Urinary bladder (tissue), 4 donors: ENCODE results near the gene KDSR. TPM values are rescaled to one million over a fixed set of nuclear protein-coding genes. Genes with fewer than 3 reads are reported as not detected.

Experiments
- DNase-seq: peaks from one replicate; pipeline ENCODE4 v3.0.0-alpha.2; 2015; ENCODE audit errors: extremely low spot score
- H3K27ac ChIP-seq: one replicate; pipeline ENCODE4 v1.5.1; 2013; ENCODE audit warnings: low read depth, mild to moderate bottlenecking, moderate library complexity
- H3K36me3 ChIP-seq: one replicate; pipeline ENCODE4 v1.6.1; 2013; ENCODE audit warnings: mild to moderate bottlenecking, moderate library complexity; ENCODE audit not compliant: insufficient read depth
- H3K4me1 ChIP-seq: one replicate; pipeline ENCODE4 v1.6.1; 2013; ENCODE audit warnings: mild to moderate bottlenecking, moderate library complexity; ENCODE audit not compliant: insufficient read depth
- H3K4me3 ChIP-seq: one replicate; pipeline ENCODE4 v1.5.1; 2013; ENCODE audit warnings: low read depth, low read length
- WGBS: extraction: QIAGEN DNeasy Blood & Tissue Kit; methylation state at CpG from one replicate; pipeline ENCODE4 v1.1.7; 2013; 5-methylcytosine and 5-hydroxymethylcytosine counted together
- polyA plus RNA-seq: library from polyadenylated mRNA; stranded (reverse); fragments of 200-250 nt; gene quantifications from one replicate; pipeline ENCODE4 v1.2.3, GENCODE V29; 2013
- total RNA-seq: library from RNA; depleted of rRNA; stranded (reverse); fragments of >200 nt; gene quantifications from one replicate; pipeline ENCODE4 v1.2.3, GENCODE V29; 2014
- donor health status: healthy with polysubstance abuse.
- donor health status: healthy.

The KDSR gene
- total and polyA plus RNA-seq, 2 donors, result 35.8 to 47.7 TPM

DNA sequence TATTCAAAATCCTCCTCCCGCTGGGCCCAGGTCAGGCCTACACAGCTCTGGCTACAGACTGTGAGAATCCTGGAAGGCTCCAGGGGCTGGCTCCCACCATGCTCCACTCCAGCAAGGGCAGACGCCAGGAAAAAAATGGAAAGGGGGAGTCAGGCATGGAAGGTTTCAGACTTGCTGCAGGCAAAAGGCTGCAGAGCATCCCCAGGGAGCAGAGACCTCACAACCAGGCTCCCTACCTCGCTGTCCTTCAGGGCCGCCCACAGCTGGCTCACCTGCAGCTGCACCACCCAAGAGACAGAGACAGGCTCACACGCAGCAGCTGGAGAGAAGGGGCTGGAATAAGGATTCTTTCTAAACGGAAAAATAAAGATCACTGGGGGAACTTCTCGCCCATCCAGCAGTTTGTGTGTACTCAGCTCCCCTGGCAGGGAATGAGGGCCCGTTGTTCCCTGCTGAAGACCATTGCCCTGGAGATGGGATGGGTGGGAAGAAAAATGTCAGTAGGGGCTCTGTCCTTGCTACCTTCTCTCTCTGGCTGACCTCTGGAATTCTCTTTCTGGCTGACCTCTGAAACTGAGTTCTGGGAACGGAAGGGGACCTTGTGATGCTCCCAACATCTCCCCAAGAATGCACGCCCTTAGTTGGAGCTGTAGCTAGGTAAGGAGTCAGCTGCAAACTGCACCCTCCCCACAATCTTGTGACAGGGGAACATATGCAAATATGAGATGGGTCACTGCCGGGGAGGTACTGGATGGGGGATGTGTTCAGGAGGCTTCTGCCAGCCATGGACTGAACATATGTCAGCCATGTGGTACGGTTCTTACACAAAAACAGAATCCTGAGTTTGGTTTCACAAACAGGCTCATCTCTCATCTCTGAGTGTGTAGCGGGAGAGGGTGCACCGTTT lies 81.9 kb downstream of the KDSR start:
- H3K27ac ChIP-seq, result no peak overlapping the region
- H3K36me3 ChIP-seq, result no peaks in the 10 kb centered on the region
- DNase-seq, result no peak
- H3K4me1 ChIP-seq, result no peaks in the 10 kb centered on the region
- 79% methylated on average over 14 of the region's 14 CpGs for WGBS
- H3K4me3 ChIP-seq, result no peak overlapping the region

DNA sequence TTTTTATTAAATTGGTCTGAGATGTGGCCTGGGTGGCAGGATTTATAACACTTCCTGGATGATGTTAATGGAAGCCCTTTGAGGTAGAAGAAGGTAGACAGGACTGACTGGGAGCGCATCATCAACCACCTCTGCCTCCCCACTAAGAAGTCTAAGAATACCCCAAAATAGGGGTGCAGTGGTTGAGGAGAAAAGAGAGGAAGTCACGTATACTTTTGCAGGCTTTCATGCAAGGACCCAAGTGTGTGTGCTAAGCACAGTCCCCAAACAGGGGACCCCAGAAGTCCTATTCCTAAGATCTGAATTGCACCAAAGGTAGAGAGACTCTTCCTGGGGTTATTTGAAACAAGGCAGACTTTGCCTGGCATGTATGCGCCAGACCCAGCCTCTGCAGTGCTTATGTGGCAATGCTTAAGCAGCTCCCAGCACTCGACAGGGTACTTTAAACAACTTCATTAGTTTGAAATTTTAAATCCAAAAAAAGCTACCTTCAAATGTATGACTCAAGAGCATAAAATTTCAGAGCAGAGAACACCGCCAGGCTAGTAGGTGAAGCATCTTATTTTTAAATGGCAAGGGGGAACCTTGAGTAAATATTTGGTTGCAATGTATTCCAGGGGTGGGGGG lies 82.7 kb downstream of the KDSR start:
- no peak for DNase-seq
- H3K4me1 ChIP-seq, result no peaks in the 10 kb centered on the region
- H3K4me3 ChIP-seq, result no peak overlapping the region
- no peak overlapping the region for H3K27ac ChIP-seq
- 89% methylated on average over 5 of the region's 5 CpGs for WGBS
- H3K36me3 ChIP-seq, result no peaks in the 10 kb centered on the region

- Histone ChIP-seq H3K4me1 (no peaks in the 10 kb centered on the region), H3K27ac (no peak overlapping the region), H3K4me3 (no peak overlapping the region), H3K36me3 (no peaks in the 10 kb centered on the region)
- no peak for DNase-seq
- 81% methylated on average over 16 of the region's 16 CpGs for WGBS
These were observed 83.5 kb downstream of the KDSR start for GRCh38 chr18:63283305-63284094.

GRCh38 chr18:63282793-63283192 lies 84.2 kb downstream of the KDSR start:
- DNase-seq, result no peak
- H3K4me1 ChIP-seq, result no peaks in the 10 kb centered on the region
- H3K27ac ChIP-seq, result no peak overlapping the region
- H3K36me3 ChIP-seq, result no peaks in the 10 kb centered on the region
- no peak overlapping the region for H3K4me3 ChIP-seq

Other genes with a start within 250 kb of the KDSR start
- gene BCL2, start 47.4 kb downstream of the KDSR start, total RNA-seq, result 53.9 TPM
- 6.3 TPM for gene BCL2, start 47.4 kb downstream of the KDSR start, polyA plus RNA-seq
- 67.8 TPM for gene VPS4B, start 55.3 kb upstream of the KDSR start, total RNA-seq
- gene VPS4B, start 55.3 kb upstream of the KDSR start, polyA plus RNA-seq, result 27.1 TPM
- 27.1 TPM for gene SERPINB5, start 109.8 kb upstream of the KDSR start, total RNA-seq
- 5.6 TPM for gene SERPINB5, start 109.8 kb upstream of the KDSR start, polyA plus RNA-seq
- not detected for gene SERPINB12, start 175.2 kb upstream of the KDSR start, total RNA-seq
- gene SERPINB12, start 175.2 kb upstream of the KDSR start, polyA plus RNA-seq, result not detected
- gene SERPINB13, start 220.1 kb upstream of the KDSR start, total RNA-seq, result 1.7 TPM
- gene SERPINB13, start 220.1 kb upstream of the KDSR start, polyA plus RNA-seq, result not detected